GM12891 (cell line): ENCODE data around the gene PITPNM1.

Source experiments
- POLR2A ChIP-seq: IDR thresholded peaks from 2 replicates; pipeline ENCODE4 v1.6.1; 2011; ENCODE audit warnings: low read depth, low read length, control low read depth
- POLR2AphosphoS5 ChIP-seq: IDR thresholded peaks from 2 replicates; pipeline ENCODE4 v1.6.1; 2011; ENCODE audit warnings: low read depth, low read length, control low read depth
- POU2F2 ChIP-seq: IDR thresholded peaks from 2 replicates; pipeline ENCODE4 v1.6.1; 2011; ENCODE audit warnings: low read depth, mild to moderate bottlenecking, control low read depth, low read length, moderate library complexity
- SPI1 ChIP-seq: IDR thresholded peaks from 2 replicates; pipeline ENCODE4 v1.6.1; 2011; ENCODE audit warnings: low read depth, low read length, control low read depth
- TAF1 ChIP-seq: IDR thresholded peaks from 2 replicates; pipeline ENCODE4 v1.6.1; 2011; ENCODE audit warnings: low read depth, low read length, control low read depth

GRCh38 chr11:67486481-67487195 lies 18.5 kb downstream of the PITPNM1 start:
- no peak for TF ChIP-seq POLR2A
- peak; percentile 50; the same call in 1 of the 2 replicates for TF ChIP-seq POLR2AphosphoS5
- TF ChIP-seq POU2F2 = peak; percentile 84
- TF ChIP-seq SPI1 = peak; percentile 82
- no peak for TF ChIP-seq TAF1
